H1 (cell line): ENCODE measurements around the gene PPY. TPM values are rescaled to one million over a fixed set of nuclear protein-coding genes. Genes with fewer than 3 reads are reported as not detected.

Experiments used
- CBX5 ChIP-seq: fragments of 300-800, 300-1000 bp; sonication (generic); IDR thresholded peaks from 2 replicates; pipeline ENCODE4 v1.7.1; 2016; ENCODE audit warnings: antibody characterized with exemption, low read length, low read depth
- CHD2 ChIP-seq: IDR thresholded peaks from 2 replicates; pipeline ENCODE4 v1.6.1; 2012; ENCODE audit warnings: low read length, improper control_type of control experiment
- SP1 ChIP-seq: IDR thresholded peaks from 2 replicates; pipeline ENCODE4 v1.6.1; 2011; ENCODE audit warnings: low read depth, low read length
- SP2 ChIP-seq: IDR thresholded peaks from 2 replicates; pipeline ENCODE4 v1.6.1; 2012; ENCODE audit warnings: mild to moderate bottlenecking, low read length, inconsistent platforms
- polyA plus RNA-seq, 7 experiments: library from polyadenylated mRNA; depleted of rRNA in 3 of 7; stranded (reverse) in 5 of 7; unstranded in 2 of 7; fragments of >200 nt in 5 of 7; fragments of 200-250 nt in 2 of 7; gene quantifications; 1 replicate in 5 of 7; 2 replicates in 1 of 7; 4 replicates in 1 of 7; pipeline versions ENCODE4 v1.2.1 to v1.2.3, GENCODE V29; 2011 to 2013; ENCODE audit warnings: missing spikeins in 2 of 7, mixed read lengths in 2 of 7
- total RNA-seq: library from RNA; stranded (reverse); fragmentation: NEBNext Ultra II Directional; extraction: Animal tissue kit (Norgen Biotek cat#: 25700); gene quantifications from 2 replicates; pipeline ENCODE4 v1.2.1, GENCODE V29; 2021
- TF ChIP-seq, protein P1 (sequence below), 3 experiments: IDR thresholded peaks; 1 replicate in 2 of 3; 2 replicates in 1 of 3; pipeline versions ENCODE4 v1.5.1 to v1.6.1; 2011; ENCODE audit warnings: low read length in 3 of 3, mild to moderate bottlenecking in 3 of 3, inconsistent platforms in 2 of 3, low read depth in 1 of 3, moderate library complexity in 1 of 3; ENCODE audit not compliant: insufficient read depth in 1 of 3; ENCODE audit errors: control extremely low read depth in 1 of 3
- TF ChIP-seq, protein P2 (sequence below): IDR thresholded peaks from 2 replicates; pipeline ENCODE4 v1.6.1; 2011; ENCODE audit warnings: low read depth, mild to moderate bottlenecking, low read length; ENCODE audit not compliant: insufficient read depth

Gene PPY
- total and polyA plus RNA-seq, 2 of the 8 experiments (the other 6 are each of a cell fraction or from before 2014, with no cell fraction given), result 0.26 TPM; not detected in 1

DNA sequence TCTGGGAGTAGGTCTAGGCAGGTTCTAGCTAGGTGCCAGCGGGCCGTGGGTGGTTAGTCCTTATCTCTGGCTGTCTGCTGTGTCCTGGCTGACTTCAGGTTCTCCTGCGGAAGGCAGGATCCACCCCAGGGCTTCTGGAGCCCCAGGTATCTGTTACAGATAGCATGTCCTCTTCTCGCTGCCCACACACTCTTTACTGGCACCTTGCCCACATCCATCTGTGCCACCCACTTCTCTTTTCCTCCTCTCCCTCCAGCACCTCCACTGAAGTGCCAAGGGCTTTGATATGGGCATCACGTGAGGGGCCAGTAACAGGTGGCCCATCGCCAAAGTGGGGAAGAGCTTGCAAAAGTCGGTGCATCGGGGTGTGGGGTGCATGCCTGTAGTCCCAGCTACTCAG lies 30.4 kb downstream of the PPY start (continued):
- TF ChIP-seq, protein P1, sequence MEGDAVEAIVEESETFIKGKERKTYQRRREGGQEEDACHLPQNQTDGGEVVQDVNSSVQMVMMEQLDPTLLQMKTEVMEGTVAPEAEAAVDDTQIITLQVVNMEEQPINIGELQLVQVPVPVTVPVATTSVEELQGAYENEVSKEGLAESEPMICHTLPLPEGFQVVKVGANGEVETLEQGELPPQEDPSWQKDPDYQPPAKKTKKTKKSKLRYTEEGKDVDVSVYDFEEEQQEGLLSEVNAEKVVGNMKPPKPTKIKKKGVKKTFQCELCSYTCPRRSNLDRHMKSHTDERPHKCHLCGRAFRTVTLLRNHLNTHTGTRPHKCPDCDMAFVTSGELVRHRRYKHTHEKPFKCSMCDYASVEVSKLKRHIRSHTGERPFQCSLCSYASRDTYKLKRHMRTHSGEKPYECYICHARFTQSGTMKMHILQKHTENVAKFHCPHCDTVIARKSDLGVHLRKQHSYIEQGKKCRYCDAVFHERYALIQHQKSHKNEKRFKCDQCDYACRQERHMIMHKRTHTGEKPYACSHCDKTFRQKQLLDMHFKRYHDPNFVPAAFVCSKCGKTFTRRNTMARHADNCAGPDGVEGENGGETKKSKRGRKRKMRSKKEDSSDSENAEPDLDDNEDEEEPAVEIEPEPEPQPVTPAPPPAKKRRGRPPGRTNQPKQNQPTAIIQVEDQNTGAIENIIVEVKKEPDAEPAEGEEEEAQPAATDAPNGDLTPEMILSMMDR (IDR thresholded peaks at IDR 0.05; ENCODE audit: control extremely low read depth in 1 of 3, insufficient read depth in 1 of 3, low read depth in 1 of 3, low read length in 3 of 3), result no peak
- no peak for TF ChIP-seq CHD2
- TF ChIP-seq, protein P2, sequence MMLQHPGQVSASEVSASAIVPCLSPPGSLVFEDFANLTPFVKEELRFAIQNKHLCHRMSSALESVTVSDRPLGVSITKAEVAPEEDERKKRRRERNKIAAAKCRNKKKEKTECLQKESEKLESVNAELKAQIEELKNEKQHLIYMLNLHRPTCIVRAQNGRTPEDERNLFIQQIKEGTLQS, result no peak
- no peak for TF ChIP-seq SP2
- TF ChIP-seq SP1, result no peak
- TF ChIP-seq CBX5, result no peak
